Smooth muscle cell (in vitro differentiated cells): ENCODE data around the gene UMAD1. TPM values are rescaled to one million over a fixed set of nuclear protein-coding genes. Genes with fewer than 3 reads are reported as not detected.

Source experiments
- DNase-seq: peaks from one replicate; lab custom pipeline; 2025; ENCODE audit not compliant: unreplicated experiment; lab: John Stamatoyannopoulos, UW
- H2AFZ ChIP-seq: fragments of 200-600 bp; sonication (generic); 2 replicates; pipeline ENCODE4 v1.6.0; 2016; ENCODE audit warnings: antibody characterized with exemption, low read depth, mild to moderate bottlenecking
- H3F3A ChIP-seq: fragments of 200-600 bp; sonication (generic); 2 replicates; pipeline ENCODE4 v1.6.0; 2017; ENCODE audit warnings: antibody characterized with exemption, low read depth
- H3K27ac ChIP-seq: fragments of 200-600 bp; sonication (generic); 2 replicates; pipeline ENCODE4 v1.5.1; 2016; ENCODE audit warnings: low read depth, mild to moderate bottlenecking
- H3K27me3 ChIP-seq: fragments of 200-600 bp; sonication (generic); 2 replicates; pipeline ENCODE4 v1.6.1; 2016; ENCODE audit warnings: low read depth, mild to moderate bottlenecking
- H3K36me3 ChIP-seq: fragments of 200-600 bp; sonication (generic); 2 replicates; pipeline ENCODE4 v1.5.1; 2016; ENCODE audit warnings: low read depth
- H3K4me1 ChIP-seq: fragments of 200-600 bp; sonication (generic); 2 replicates; pipeline ENCODE4 v1.5.1; 2016; ENCODE audit warnings: low read depth
- H3K4me2 ChIP-seq: fragments of 200-600 bp; sonication (generic); 2 replicates; pipeline ENCODE4 v1.6.0; 2016; ENCODE audit warnings: mild to moderate bottlenecking
- H3K4me3 ChIP-seq: fragments of 200-600 bp; sonication (generic); 2 replicates; pipeline ENCODE4 v1.5.1; 2016; ENCODE audit warnings: mild to moderate bottlenecking
- H3K79me2 ChIP-seq: fragments of 200-600 bp; sonication (generic); 2 replicates; pipeline ENCODE4 v1.6.0; 2016; ENCODE audit warnings: low read depth, mild to moderate bottlenecking
- H3K9ac ChIP-seq: fragments of 200-600 bp; sonication (generic); 2 replicates; pipeline ENCODE4 v1.6.0; 2016; ENCODE audit warnings: low read depth
- H3K9me3 ChIP-seq: fragments of 200-600 bp; sonication (generic); replicated peaks from 2 replicates; pipeline ENCODE4 v1.5.1; 2016; ENCODE audit warnings: low read depth
- H4K20me1 ChIP-seq: fragments of 200-600 bp; sonication (generic); 2 replicates; pipeline ENCODE4 v1.6.0; 2016; ENCODE audit warnings: low read depth
- WGBS: methylation state at CpG from one replicate; pipeline ENCODE4 v1.1.7; 2016; ENCODE audit warnings: low lambda C conversion rate; 5-methylcytosine and 5-hydroxymethylcytosine counted together
- polyA plus RNA-seq: library from polyadenylated mRNA; unstranded; fragments of >200 nt; fragmentation: Nextera tagmentation; extraction: Ambion mirVana; gene quantifications from 2 replicates; pipeline ENCODE4 v1.2.1, GENCODE V29; 2016
- total RNA-seq: library from RNA; depleted of rRNA; stranded (reverse); fragments of >200 nt; gene quantifications from 2 replicates; pipeline ENCODE4 v1.2.3, GENCODE V29; 2014
- TF ChIP-seq, protein P1 (sequence below): fragments of 200-600 bp; sonication (generic); IDR thresholded peaks from 2 replicates; pipeline ENCODE4 v1.5.1; 2017; ENCODE audit warnings: borderline replicate concordance, mild to moderate bottlenecking, antibody characterized with exemption; ENCODE audit not compliant: insufficient read depth, poor library complexity, severe bottlenecking

UMAD1 gene
- total and polyA plus RNA-seq, 2 experiments from 2014 or later, result 13.7 to 24.3 TPM

DNA sequence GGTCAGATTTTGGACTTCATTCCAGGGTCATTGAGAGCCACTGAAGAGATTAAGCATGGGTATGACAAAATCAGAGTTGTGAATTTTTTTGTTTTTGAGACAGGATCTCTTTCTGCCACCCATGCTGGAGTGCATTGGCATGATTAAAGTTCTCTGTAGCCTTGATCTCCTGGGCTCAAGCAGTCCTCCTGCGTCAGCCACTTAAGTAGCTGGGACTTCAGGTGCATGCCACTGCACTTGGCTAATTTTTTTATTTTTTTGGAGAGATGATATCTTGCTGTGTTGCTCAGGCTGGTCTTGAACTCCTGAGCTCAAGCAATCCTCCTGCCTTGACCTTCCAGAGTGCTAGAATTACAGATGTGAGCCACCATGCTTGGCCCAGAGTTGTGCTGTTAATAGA, 275.5 kb downstream of the UMAD1 start:
- 100% methylated on average over 1 of the region's 1 CpG for WGBS
- TF ChIP-seq, protein P1, sequence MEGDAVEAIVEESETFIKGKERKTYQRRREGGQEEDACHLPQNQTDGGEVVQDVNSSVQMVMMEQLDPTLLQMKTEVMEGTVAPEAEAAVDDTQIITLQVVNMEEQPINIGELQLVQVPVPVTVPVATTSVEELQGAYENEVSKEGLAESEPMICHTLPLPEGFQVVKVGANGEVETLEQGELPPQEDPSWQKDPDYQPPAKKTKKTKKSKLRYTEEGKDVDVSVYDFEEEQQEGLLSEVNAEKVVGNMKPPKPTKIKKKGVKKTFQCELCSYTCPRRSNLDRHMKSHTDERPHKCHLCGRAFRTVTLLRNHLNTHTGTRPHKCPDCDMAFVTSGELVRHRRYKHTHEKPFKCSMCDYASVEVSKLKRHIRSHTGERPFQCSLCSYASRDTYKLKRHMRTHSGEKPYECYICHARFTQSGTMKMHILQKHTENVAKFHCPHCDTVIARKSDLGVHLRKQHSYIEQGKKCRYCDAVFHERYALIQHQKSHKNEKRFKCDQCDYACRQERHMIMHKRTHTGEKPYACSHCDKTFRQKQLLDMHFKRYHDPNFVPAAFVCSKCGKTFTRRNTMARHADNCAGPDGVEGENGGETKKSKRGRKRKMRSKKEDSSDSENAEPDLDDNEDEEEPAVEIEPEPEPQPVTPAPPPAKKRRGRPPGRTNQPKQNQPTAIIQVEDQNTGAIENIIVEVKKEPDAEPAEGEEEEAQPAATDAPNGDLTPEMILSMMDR, result no peak
- H3K4me3 ChIP-seq, result no peak overlapping the region
- H3K9ac ChIP-seq, result no peak overlapping the region
- no peaks in the 10 kb centered on the region for H3K9me3 ChIP-seq
- H3K4me2 ChIP-seq, result no peak overlapping the region
- H4K20me1 ChIP-seq, result no peaks in the 10 kb centered on the region
- no peaks in the 10 kb centered on the region for H3K79me2 ChIP-seq
- H3K27ac ChIP-seq, result no peak overlapping the region
- H2AFZ ChIP-seq, result no peak overlapping the region
- H3K27me3 ChIP-seq, result no peaks in the 10 kb centered on the region
- H3K36me3 ChIP-seq, result no peaks in the 10 kb centered on the region
- DNase-seq, result no peak
- H3K4me1 ChIP-seq, result peaks cover 10% of the 10 kb centered on the region
- peaks cover 8% of the 10 kb centered on the region for H3F3A ChIP-seq

DNA sequence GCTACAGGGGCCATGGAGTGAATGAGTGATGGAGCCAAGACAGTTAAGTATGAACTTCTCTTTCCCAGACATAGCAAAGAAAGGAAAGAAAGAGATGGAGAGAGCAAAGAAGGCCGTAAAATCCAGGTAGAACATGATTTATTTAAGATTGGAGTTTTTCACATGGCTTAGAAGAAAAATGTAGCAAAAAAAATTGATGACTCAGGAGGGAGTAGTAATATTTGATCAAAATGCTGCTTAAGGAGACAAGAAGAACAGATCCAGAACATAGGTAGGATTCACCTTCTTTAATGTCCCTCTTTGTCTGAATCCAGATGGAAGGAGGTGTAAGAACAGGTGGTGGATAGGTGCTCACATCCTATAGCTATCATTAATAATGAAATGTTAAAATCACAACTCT, 277.0 kb downstream of the UMAD1 start:
- no peak overlapping the region for H3K4me3 ChIP-seq
- no peaks in the 10 kb centered on the region for H3K9me3 ChIP-seq
- no peaks in the 10 kb centered on the region for H3F3A ChIP-seq
- no peaks in the 10 kb centered on the region for H3K36me3 ChIP-seq
- H3K4me1 ChIP-seq, result peaks cover 6% of the 10 kb centered on the region
- H2AFZ ChIP-seq, result no peak overlapping the region
- H4K20me1 ChIP-seq, result no peaks in the 10 kb centered on the region
- WGBS, result 90% methylated on average over 1 of the region's 1 CpG
- no peak overlapping the region for H3K9ac ChIP-seq
- no peaks in the 10 kb centered on the region for H3K27me3 ChIP-seq
- no peak overlapping the region for H3K27ac ChIP-seq
- no peaks in the 10 kb centered on the region for H3K79me2 ChIP-seq
- TF ChIP-seq, protein P1, result no peak
- no peak overlapping the region for H3K4me2 ChIP-seq
- DNase-seq, result no peak

DNA sequence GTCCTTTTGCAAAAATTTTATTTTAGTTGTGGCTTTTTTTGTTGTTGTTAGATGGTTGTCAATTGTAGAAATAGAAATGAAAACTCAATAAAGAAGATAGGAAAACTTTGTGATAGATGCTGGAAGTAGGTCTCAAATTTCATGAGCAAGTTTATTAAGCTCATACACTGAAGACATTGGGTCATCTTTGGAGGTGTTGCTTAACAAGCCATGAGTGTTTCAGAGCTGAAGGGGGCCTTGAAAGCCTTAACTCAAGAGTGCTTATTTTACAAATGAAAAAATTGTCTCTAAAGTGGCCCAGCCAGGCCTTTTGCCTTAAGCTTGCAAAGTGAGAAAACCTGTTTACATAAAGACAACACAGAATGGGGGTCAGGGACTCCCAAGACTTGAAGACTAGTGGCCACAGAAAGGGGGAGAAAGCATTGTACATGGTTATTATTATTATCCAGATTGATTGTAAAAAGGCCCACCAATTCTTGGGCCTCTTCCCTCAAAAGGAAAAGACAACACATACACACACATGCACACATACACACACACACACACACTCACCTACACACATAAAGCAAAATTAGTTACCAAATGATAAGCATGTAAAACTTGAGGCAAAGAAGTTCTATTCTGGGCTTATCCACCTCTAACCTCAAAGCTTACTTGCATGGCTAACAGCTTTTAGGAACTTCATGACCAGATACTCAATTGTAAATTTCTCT, 278.3 kb downstream of the UMAD1 start:
- H3K4me3 ChIP-seq, result no peak overlapping the region
- no peak overlapping the region for H2AFZ ChIP-seq
- H3K9me3 ChIP-seq, result no peaks in the 10 kb centered on the region
- H3K36me3 ChIP-seq, result no peaks in the 10 kb centered on the region
- H3K79me2 ChIP-seq, result no peaks in the 10 kb centered on the region
- no peak overlapping the region for H3K9ac ChIP-seq
- no peak overlapping the region for H3K27ac ChIP-seq
- no peaks in the 10 kb centered on the region for H3F3A ChIP-seq
- TF ChIP-seq, protein P1, result no peak
- H3K4me2 ChIP-seq, result no peak overlapping the region
- DNase-seq, result no peak
- H3K4me1 ChIP-seq, result peaks cover 13% of the 10 kb centered on the region
- no peaks in the 10 kb centered on the region for H3K27me3 ChIP-seq
- H4K20me1 ChIP-seq, result no peaks in the 10 kb centered on the region

DNA sequence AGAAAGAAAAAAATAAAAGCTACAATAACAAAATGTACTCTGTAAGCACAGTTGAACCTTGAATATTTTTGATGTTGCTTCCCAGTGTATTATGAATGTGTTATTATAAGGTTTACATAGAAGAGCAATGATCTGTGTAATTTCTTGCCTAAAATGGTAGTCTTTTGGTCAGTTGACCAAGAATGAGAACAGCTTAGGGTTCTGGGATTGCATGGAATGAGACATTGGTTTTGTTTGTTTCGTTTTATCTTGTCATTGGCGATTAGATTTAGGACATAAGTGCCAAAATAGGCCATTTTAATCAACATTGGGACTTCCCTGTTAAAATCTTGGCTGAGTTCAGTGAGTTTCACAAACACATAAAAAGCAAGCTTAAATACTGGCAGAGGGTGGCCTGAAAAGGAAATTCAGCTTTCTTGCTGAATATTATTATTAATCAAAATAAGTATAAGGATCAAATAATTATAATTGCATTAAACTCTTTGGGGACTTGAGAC, 278.9 kb downstream of the UMAD1 start:
- no peaks in the 10 kb centered on the region for H3K79me2 ChIP-seq
- no peak overlapping the region for H3K4me2 ChIP-seq
- no peaks in the 10 kb centered on the region for H3K36me3 ChIP-seq
- H3K9ac ChIP-seq, result no peak overlapping the region
- peaks cover 13% of the 10 kb centered on the region for H3K4me1 ChIP-seq
- no peaks in the 10 kb centered on the region for H3F3A ChIP-seq
- H3K4me3 ChIP-seq, result no peak overlapping the region
- TF ChIP-seq, protein P1, result no peak
- H3K27ac ChIP-seq, result no peak overlapping the region
- no peaks in the 10 kb centered on the region for H4K20me1 ChIP-seq
- no peak overlapping the region for H2AFZ ChIP-seq
- 92% methylated on average over 2 of the region's 2 CpGs for WGBS
- H3K9me3 ChIP-seq, result no peaks in the 10 kb centered on the region
- no peak for DNase-seq
- H3K27me3 ChIP-seq, result no peaks in the 10 kb centered on the region
